ENCODE data around the gene UGT1A8. TPM values are rescaled to one million over a fixed set of nuclear protein-coding genes. Genes with fewer than 3 reads are reported as not detected.

UGT1A8 gene
- total and polyA plus RNA-seq, 2 of the 4 experiments (the other 2 are of a cell fraction), result not detected

GRCh38 chr2:233773854-233774253 lies 156.4 kb downstream of the UGT1A8 start:
- H3K27me3 ChIP-seq (ENCODE audit: control insufficient read depth, insufficient read depth, low read length), result no peaks in the 10 kb centered on the region
- H3K56ac ChIP-seq (ENCODE audit: extremely low read depth, insufficient read depth, low read length), result no peak overlapping the region
- H4K5ac ChIP-seq (ENCODE audit: low read depth, low read length), result no peak overlapping the region
- H3K79me1 ChIP-seq (ENCODE audit: low read depth in 1 of 2, low read length in 2 of 2), result no peaks in the 10 kb centered on the region
- no peak overlapping the region for H2BK5ac ChIP-seq (ENCODE audit: low read depth, low read length, poor library complexity, severe bottlenecking)
- intact Hi-C loops (cut with micrococcal nuclease), result no loop called here
- H3K9me1 ChIP-seq (ENCODE audit: insufficient read depth, low read length), result no peaks in the 10 kb centered on the region
- ATAC-seq (ENCODE audit: low read depth) (no peak), DNase-seq (no peak)
- no TSS peak for BruUV-seq (replicated peaks)
- peaks cover 3% of the 10 kb centered on the region; the same call in 1 of the 2 replicates for H3K9me3 ChIP-seq (ENCODE audit: control insufficient read depth, insufficient read depth, low read length)
- ChIA-PET CTCF (no interaction called here), POLR2A (ENCODE audit: unreplicated experiment) (no interaction called here)
- dilution Hi-C loops (cut with HindIII; ENCODE audit: low sequenced_read_pairs, unreplicated experiment), result no loop called here
- H3K4me2 ChIP-seq (ENCODE audit: low read depth, low read length), result no peak overlapping the region
- no peak overlapping the region for H2BK120ac ChIP-seq (ENCODE audit: low read depth, low read length)
- no peak overlapping the region for H2AK9ac ChIP-seq (replicated peaks; ENCODE audit: low read depth, low read length, poor library complexity)
- no peak overlapping the region for H3K18ac ChIP-seq (ENCODE audit: low read depth, low read length)
- H3K4me1 ChIP-seq (ENCODE audit: control insufficient read depth, insufficient read depth, low read length), result no peaks in the 10 kb centered on the region
- H2BK15ac ChIP-seq (ENCODE audit: low read depth, low read length), result no peak overlapping the region
- H4K8ac ChIP-seq (ENCODE audit: low read depth in 2 of 2, low read length in 2 of 2), result no peak overlapping the region
- no peak overlapping the region for H3K4ac ChIP-seq (ENCODE audit: low read depth, low read length)
- no peak overlapping the region for H2BK20ac ChIP-seq (ENCODE audit: low read depth, low read length)
- no peak overlapping the region for H3K14ac ChIP-seq (replicated peaks; ENCODE audit: low read depth, low read length)
- no peaks in the 10 kb centered on the region for H4K20me1 ChIP-seq (ENCODE audit: insufficient read depth, low read length)
- H3K4me3 ChIP-seq (ENCODE audit: insufficient read depth, low read depth, low read length), result no peak overlapping the region
- no peak overlapping the region for H2AK5ac ChIP-seq (ENCODE audit: low read depth, low read length)
- H4K91ac ChIP-seq (ENCODE audit: insufficient read depth, low read depth, low read length), result no peak overlapping the region
- no peak overlapping the region for H3K23ac ChIP-seq (ENCODE audit: low read depth, low read length)
- no CpG with 5 or more reads among the region's 5 CpGs for WGBS, 2 experiments (ENCODE audit: extremely low coverage in 2 of 2, insufficient read length in 1 of 2)
- in situ Hi-C loops (cut with MboI; ENCODE audit: low sequenced_read_pairs), result no loop called here
- no peaks in the 10 kb centered on the region for H3K36me3 ChIP-seq (ENCODE audit: control insufficient read depth, insufficient read depth, low read length)
- no peak overlapping the region for H2AFZ ChIP-seq (replicated peaks; ENCODE audit: low read length, poor library complexity)
- H3K27ac ChIP-seq (ENCODE audit: insufficient read depth, low read length), result no peak overlapping the region
- no peak overlapping the region for H3K9ac ChIP-seq (ENCODE audit: low read depth, low read length)
- TF ChIP-seq SMC3 (IDR thresholded peaks at IDR 0.05; ENCODE audit: low read depth, low read length) (no peak), RAD21 (IDR thresholded peaks at IDR 0.05; ENCODE audit: low read length) (no peak), CTCF (conservative IDR thresholded peaks at IDR 0.05; ENCODE audit: low read depth, low read length) (no peak), RCOR1 (IDR thresholded peaks at IDR 0.05; ENCODE audit: insufficient replicate concordance, low read length) (no peak), RFX5 (IDR thresholded peaks at IDR 0.05; ENCODE audit: low read depth, low read length) (no peak), ELK1 (IDR thresholded peaks at IDR 0.05; ENCODE audit: borderline replicate concordance, low read depth, low read length) (no peak), BHLHE40 (IDR thresholded peaks at IDR 0.05; ENCODE audit: low read depth, low read length) (no peak), MAFK (IDR thresholded peaks at IDR 0.05; ENCODE audit: low read depth, low read length) (no peak), CHD1 (IDR thresholded peaks at IDR 0.05; ENCODE audit: low read depth, low read length) (no peak), USF2 (IDR thresholded peaks at IDR 0.05; ENCODE audit: low read depth, low read length) (no peak), NFE2L2 (IDR thresholded peaks at IDR 0.05; ENCODE audit: low read depth, low read length) (no peak), CEBPB (IDR thresholded peaks at IDR 0.05; ENCODE audit: low read depth, low read length) (no peak), POLR2A (IDR thresholded peaks at IDR 0.05; ENCODE audit: low read depth, low read length) (no peak), MXI1 (IDR thresholded peaks at IDR 0.05; ENCODE audit: borderline replicate concordance, low read depth, low read length) (no peak), MAZ (IDR thresholded peaks at IDR 0.05; ENCODE audit: borderline replicate concordance, low read depth, low read length) (no peak), FOS (IDR thresholded peaks at IDR 0.05; ENCODE audit: low read depth, low read length) (no peak)

All from IMR-90 (cell line).